Body of pancreas (tissue), 4 donors: ENCODE measurements around the gene GNRH2.
"Not testable (repeated sequence)": the region's sequence is repeated elsewhere in the genome, so short reads cannot be mapped to it uniquely, and the experiment has no call there.

Experiments
- CTCF ChIP-seq, 7 experiments: fragments of 450-650 bp in 4 of 7; fragments of 200-600 bp in 3 of 7; sonication (generic) in 3 of 7; IDR thresholded peaks; one replicate each; pipeline ENCODE4 v1.5.1; 2016 to 2019; ENCODE audit warnings: antibody characterized with exemption in 7 of 7
- POLR2A ChIP-seq, 3 donors: fragments of 450-650 bp; IDR thresholded peaks; one replicate each; pipeline ENCODE4 v1.6.1; 2016; ENCODE audit warnings: antibody characterized with exemption in 3 of 3, mild to moderate bottlenecking in 2 of 3

- TF ChIP-seq CTCF, POLR2A (IDR thresholded peaks at IDR 0.05): not testable (repeated sequence)
Measured at GRCh38 chr20:3022559-3023490, 20.6 kb upstream of the GNRH2 start.
